ENCODE measurements around the gene WFDC8.

DNA sequence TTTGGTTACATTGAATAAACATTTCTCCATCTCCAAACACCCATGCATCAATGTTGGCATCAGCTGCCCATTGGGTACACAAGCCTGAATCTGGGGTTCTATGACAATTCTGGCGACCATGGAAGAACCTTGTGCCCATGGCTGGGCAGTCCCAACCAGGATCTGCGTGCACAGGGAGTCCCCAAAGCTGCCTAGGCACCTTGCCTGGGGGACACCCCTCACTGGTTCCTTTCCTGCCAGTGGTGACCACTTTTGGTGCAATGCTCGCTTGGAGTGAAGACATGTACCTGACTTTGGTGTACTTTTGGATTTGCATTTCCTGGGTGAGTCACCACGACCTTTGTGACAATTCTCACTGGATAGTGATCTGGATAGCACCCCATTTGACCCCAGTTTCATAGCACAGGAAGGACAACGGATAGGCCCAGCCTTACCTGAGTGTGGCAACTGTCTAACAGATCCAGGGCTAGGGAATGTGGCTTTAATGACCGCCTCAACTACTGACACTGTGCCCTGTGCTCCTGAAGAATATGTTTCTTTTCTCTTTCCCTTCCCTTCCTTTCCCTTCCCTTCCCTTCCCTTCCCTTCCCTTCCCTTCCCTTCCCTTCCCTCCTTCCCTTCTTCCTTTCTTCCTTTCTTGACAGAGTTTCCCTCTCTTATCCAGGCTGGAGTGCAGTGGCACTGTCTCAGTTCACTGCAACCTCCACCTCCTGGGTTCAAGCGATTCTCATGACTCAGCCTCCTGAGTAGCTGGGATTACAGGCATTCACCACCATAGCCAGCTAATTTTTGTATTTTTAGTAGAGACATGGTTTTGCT is 70.8 kb downstream of the WFDC8 start:
- TF ChIP-seq, protein P1, sequence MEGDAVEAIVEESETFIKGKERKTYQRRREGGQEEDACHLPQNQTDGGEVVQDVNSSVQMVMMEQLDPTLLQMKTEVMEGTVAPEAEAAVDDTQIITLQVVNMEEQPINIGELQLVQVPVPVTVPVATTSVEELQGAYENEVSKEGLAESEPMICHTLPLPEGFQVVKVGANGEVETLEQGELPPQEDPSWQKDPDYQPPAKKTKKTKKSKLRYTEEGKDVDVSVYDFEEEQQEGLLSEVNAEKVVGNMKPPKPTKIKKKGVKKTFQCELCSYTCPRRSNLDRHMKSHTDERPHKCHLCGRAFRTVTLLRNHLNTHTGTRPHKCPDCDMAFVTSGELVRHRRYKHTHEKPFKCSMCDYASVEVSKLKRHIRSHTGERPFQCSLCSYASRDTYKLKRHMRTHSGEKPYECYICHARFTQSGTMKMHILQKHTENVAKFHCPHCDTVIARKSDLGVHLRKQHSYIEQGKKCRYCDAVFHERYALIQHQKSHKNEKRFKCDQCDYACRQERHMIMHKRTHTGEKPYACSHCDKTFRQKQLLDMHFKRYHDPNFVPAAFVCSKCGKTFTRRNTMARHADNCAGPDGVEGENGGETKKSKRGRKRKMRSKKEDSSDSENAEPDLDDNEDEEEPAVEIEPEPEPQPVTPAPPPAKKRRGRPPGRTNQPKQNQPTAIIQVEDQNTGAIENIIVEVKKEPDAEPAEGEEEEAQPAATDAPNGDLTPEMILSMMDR (IDR thresholded peaks at IDR 0.05; ENCODE audit: low read depth, low read length, poor library complexity, severe bottlenecking): no peak
- TF ChIP-seq EZH2phosphoT487 (IDR thresholded peaks at IDR 0.05; ENCODE audit: borderline replicate concordance, low read length): no peak

Data from DOHH2 (cell line).